Gastroesophageal sphincter (tissue), 4 donors: Measurements from ENCODE around the gene S1PR5. TPM values are rescaled to one million over a fixed set of nuclear protein-coding genes. Genes with fewer than 3 reads are reported as not detected.
A peak's percentile ranks its signal among the peaks of the same experiment; 100 is the strongest.

ENCODE experiments used
- ATAC-seq: fragments of 150-250 bp; one replicate; pipeline ENCODE4 v1.9.1; 2016; ENCODE audit warnings: mild to moderate bottlenecking, moderate library complexity
- H3K27ac ChIP-seq, 4 donors: fragments of 200-600 bp; sonication (generic) in 3 of 4; 1 replicate in 3 of 4; 2 replicates in 1 of 4; pipeline ENCODE4 v1.5.1; 2016 to 2019
- H3K27me3 ChIP-seq: fragments of 200-600 bp; sonication (generic); one replicate; pipeline ENCODE4 v1.5.1; 2019
- H3K36me3 ChIP-seq, 2 donors: fragments of 200-600 bp; sonication (generic); one replicate each; pipeline ENCODE4 v1.5.1; 2019; ENCODE audit warnings: control low read depth in 1 of 2
- H3K4me1 ChIP-seq, 3 donors: fragments of 200-600 bp; sonication (generic); 1 replicate in 2 of 3; 2 replicates in 1 of 3; pipeline ENCODE4 v1.5.1; 2016 to 2019; ENCODE audit warnings: control low read depth in 2 of 3
- H3K4me3 ChIP-seq, 2 donors: fragments of 200-600 bp; sonication (generic); one replicate each; pipeline ENCODE4 v1.5.1; 2019; ENCODE audit warnings: mild to moderate bottlenecking in 1 of 2, moderate library complexity in 1 of 2
- H3K9me3 ChIP-seq, 3 donors: fragments of 200-600 bp; sonication (generic); one replicate each; pipeline ENCODE4 v1.5.1; 2017 to 2019; ENCODE audit warnings: control low read depth in 2 of 3
- EP300 ChIP-seq: sonication (generic); formaldehyde crosslinking; IDR thresholded peaks from one replicate; pipeline ENCODE4 v1.6.1; 2017; ENCODE audit warnings: antibody characterized with exemption, mild to moderate bottlenecking
- POLR2A ChIP-seq, 2 donors: fragments of 450-650 bp; IDR thresholded peaks; one replicate each; pipeline ENCODE4 v1.6.1; 2017; ENCODE audit warnings: antibody characterized with exemption in 2 of 2, mild to moderate bottlenecking in 2 of 2, moderate library complexity in 1 of 2
- POLR2AphosphoS5 ChIP-seq: sonication (generic); formaldehyde crosslinking; IDR thresholded peaks from one replicate; pipeline ENCODE4 v1.6.1; 2017; ENCODE audit warnings: antibody characterized with exemption
- WGBS, 2 donors: methylation state at CpG; one replicate each; pipeline ENCODE4 v1.1.5; 2018; ENCODE audit warnings: low coverage in 1 of 2; 5-methylcytosine and 5-hydroxymethylcytosine counted together
- total RNA-seq, 4 donors: library from RNA; depleted of rRNA; stranded (reverse); fragments of >200 nt; gene quantifications; one replicate each; pipeline ENCODE4 v1.1.0, GENCODE V29; 2016
- TF ChIP-seq, protein P1 (sequence below), 4 experiments: fragments of 200-600 bp in 2 of 4; fragments of 450-650 bp in 2 of 4; sonication (generic) in 1 of 4; IDR thresholded peaks; one replicate each; pipeline ENCODE4 v1.5.1; 2017 to 2019; ENCODE audit warnings: antibody characterized with exemption in 4 of 4, mild to moderate bottlenecking in 2 of 4, moderate library complexity in 2 of 4

The S1PR5 gene
- 1 to 10 TPM in 1 of 4 donors, not detected in 3; 1.1 TPM for total RNA-seq

DNA sequence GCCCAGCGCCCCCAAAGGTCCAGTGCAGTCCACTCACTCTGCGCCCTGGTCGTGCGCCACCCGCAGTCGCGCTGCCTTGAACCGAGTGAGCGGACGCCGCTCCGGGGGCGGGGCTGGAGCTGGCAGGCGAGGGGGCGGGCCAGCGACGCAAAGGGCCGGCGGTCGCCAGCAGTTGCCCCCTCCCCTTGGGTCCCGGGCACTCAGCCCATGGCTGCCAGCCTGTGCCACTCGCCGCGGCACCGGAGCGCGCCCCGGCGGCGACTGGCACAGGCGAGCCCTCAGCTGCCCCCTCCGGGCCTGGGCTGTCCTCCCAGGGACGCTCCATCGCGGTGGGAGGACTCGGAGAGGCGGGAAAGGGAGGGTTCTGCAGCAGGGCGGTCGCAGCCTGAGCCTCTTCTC lies at the start of gene S1PR5:
Gene S1PR5, minus strand, starts transcription at position 87 of the 399 bp plus-strand sequence. CDS start 2,436 bp downstream, outside the sequence.
- Histone ChIP-seq H3K4me3 (peak within 1 kb of the TSS in 1 of 2 donors; percentile 27), H3K9me3 (no peaks in the 10 kb centered on the region), H3K36me3 (no peaks in the 10 kb centered on the region), H3K4me1 (peaks cover 0 to 28% (median 4%) of the 10 kb centered on the region in 3 donors), H3K27me3 (peaks cover 98% of the 10 kb centered on the region), H3K27ac (no peak within 1 kb of the TSS)
- WGBS, 2 donors = no CpG with 5 or more reads among the region's 39 CpGs
- no peak for ATAC-seq
- no peak for TF ChIP-seq EP300
- no peak for TF ChIP-seq POLR2AphosphoS5
- no peak for TF ChIP-seq POLR2A (IDR thresholded peaks at IDR 0.05)
- TF ChIP-seq, protein P1, sequence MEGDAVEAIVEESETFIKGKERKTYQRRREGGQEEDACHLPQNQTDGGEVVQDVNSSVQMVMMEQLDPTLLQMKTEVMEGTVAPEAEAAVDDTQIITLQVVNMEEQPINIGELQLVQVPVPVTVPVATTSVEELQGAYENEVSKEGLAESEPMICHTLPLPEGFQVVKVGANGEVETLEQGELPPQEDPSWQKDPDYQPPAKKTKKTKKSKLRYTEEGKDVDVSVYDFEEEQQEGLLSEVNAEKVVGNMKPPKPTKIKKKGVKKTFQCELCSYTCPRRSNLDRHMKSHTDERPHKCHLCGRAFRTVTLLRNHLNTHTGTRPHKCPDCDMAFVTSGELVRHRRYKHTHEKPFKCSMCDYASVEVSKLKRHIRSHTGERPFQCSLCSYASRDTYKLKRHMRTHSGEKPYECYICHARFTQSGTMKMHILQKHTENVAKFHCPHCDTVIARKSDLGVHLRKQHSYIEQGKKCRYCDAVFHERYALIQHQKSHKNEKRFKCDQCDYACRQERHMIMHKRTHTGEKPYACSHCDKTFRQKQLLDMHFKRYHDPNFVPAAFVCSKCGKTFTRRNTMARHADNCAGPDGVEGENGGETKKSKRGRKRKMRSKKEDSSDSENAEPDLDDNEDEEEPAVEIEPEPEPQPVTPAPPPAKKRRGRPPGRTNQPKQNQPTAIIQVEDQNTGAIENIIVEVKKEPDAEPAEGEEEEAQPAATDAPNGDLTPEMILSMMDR (IDR thresholded peaks at IDR 0.05) = no peak

DNA sequence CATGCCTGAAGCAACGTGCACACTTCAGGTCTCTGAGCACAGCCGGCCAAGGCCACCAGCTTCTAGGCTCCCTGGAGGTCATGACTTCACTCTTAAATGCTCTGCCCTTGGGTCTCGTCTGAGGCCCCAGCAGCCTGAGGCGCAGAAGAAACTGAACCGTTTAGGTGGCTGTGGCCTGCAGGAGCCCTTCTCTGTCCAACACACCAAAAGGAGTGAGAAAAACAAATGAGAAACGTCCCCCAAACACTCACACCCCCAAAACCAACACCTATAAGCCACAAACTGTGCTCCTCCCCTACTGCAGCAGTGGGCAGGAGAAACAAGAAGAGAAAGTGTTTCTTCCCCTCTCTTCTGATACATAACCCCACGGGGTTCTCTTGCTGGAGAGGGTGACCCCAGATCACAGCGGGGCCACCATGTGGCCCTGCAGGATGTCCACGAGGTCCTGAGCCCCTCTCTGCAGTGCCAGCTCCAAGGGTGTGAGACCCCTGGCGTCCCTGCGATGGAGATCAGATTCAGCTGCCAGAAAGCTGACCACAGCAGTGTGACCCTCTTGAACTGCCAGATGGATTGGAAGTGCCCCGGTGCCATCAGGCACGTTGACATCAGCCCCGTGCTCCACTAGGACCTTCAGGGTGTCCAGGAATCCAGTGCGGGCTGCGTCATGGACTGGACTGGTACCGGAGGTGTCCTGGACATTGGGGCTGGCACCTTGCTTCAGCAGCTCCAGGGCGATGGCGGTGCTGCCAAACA lies 49.6 kb upstream of the S1PR5 start:
- Histone ChIP-seq H3K36me3 (peaks cover 0 to 17% of the 10 kb centered on the region in 2 donors), H3K9me3 (no peaks in the 10 kb centered on the region), H3K4me3 (peak overlapping the region in 1 of 2 donors; percentile 95), H3K27ac (peak overlapping the region; percentile 25 to 96 (median 92)), H3K27me3 (no peaks in the 10 kb centered on the region), H3K4me1 (peaks cover 0 to 51% (median 24%) of the 10 kb centered on the region in 3 donors)
- no peak for ATAC-seq
- TF ChIP-seq POLR2A (IDR thresholded peaks at IDR 0.05) (no peak), EP300 (no peak), POLR2AphosphoS5 (no peak)
- TF ChIP-seq, protein P1 (IDR thresholded peaks at IDR 0.05) = no peak
- WGBS, 2 donors = 14 to 20% methylated on average over 1 to 2 of the region's 19 CpGs

GRCh38 chr19:10566408-10566657 lies 49.1 kb upstream of the S1PR5 start:
- Histone ChIP-seq H3K4me3 (peak overlapping the region; percentile 81 to 95), H3K9me3 (no peaks in the 10 kb centered on the region), H3K27me3 (no peaks in the 10 kb centered on the region), H3K27ac (peak overlapping the region; percentile 25 to 96 (median 92)), H3K4me1 (peaks cover 0 to 50% (median 24%) of the 10 kb centered on the region in 3 donors), H3K36me3 (peaks cover 0 to 22% of the 10 kb centered on the region in 2 donors)
- no peak for ATAC-seq
- TF ChIP-seq POLR2AphosphoS5 = no peak
- TF ChIP-seq EP300 = no peak
- TF ChIP-seq POLR2A (IDR thresholded peaks at IDR 0.05) = no peak
- TF ChIP-seq, protein P1 (IDR thresholded peaks at IDR 0.05) = no peak
- 2 to 17% methylated on average over 2 to 4 of the region's 4 CpGs for WGBS, 2 donors

GRCh38 chr19:10565567-10566407 lies 48.5 kb upstream of the S1PR5 start, which contains the start of gene KRI1:
Gene KRI1 (minus strand): TSS chr19:10566010. CDS start chr19:10565999, 11 bp downstream.
- H3K4me3 ChIP-seq = peak within 1 kb of the TSS; percentile 81 to 95
- peak; percentile 86 for ATAC-seq
- peaks cover 0 to 50% (median 24%) of the 10 kb centered on the region in 3 donors for H3K4me1 ChIP-seq
- 0% methylated on average over 6 to 12 of the region's 94 CpGs for WGBS, 2 donors
- TF ChIP-seq POLR2A (IDR thresholded peaks at IDR 0.05) (peak; percentile 89 to 91), EP300 (no peak), POLR2AphosphoS5 (peak; percentile 86)
- TF ChIP-seq, protein P1 (IDR thresholded peaks at IDR 0.05) = peak in 3 of 4 experiments; percentile 47 to 78 (median 59)
- peaks cover 0 to 27% of the 10 kb centered on the region in 2 donors for H3K36me3 ChIP-seq
- no peaks in the 10 kb centered on the region for H3K9me3 ChIP-seq
- H3K27me3 ChIP-seq = no peaks in the 10 kb centered on the region
- peak within 1 kb of the TSS; percentile 83 to 96 (median 92) for H3K27ac ChIP-seq
